Activated CD4-positive, alpha-beta T cell treated with anti-CD3 and anti-CD28 coated beads for 36 hours (primary cell): ENCODE results near the gene GTF2IRD1. TPM values are rescaled to one million over a fixed set of nuclear protein-coding genes. Genes with fewer than 3 reads are reported as not detected.
"Not testable (repeated sequence)": the region's sequence is repeated elsewhere in the genome, so short reads cannot be mapped to it uniquely, and the experiment has no call there.

Source experiments
- ATAC-seq: fragments of 200-7000 bp; cut with Tn5 transposase; one replicate; pipeline ENCODE4 v1.10.0; 2021; ENCODE audit warnings: mild to moderate bottlenecking, moderate library complexity
- CTCF ChIA-PET: fragments of 350-600 bp; sonication (Branson Sonifier 250); formaldehyde crosslinking; loops from one replicate; lab custom pipeline; 2021; ENCODE audit warnings: antibody characterized with exemption; lab: Charles Lee
- POLR2A ChIA-PET: fragments of 350-600 bp; sonication (Branson Sonifier 250); formaldehyde crosslinking; loops from one replicate; lab custom pipeline; 2021; ENCODE audit warnings: antibody characterized with exemption, inconsistent platforms; lab: Charles Lee
- DNase-seq: peaks from one replicate; pipeline ENCODE4 v3.0.0-alpha.2; 2020
- H3K27ac Mint-ChIP-seq: one replicate; pipeline ENCODE4 v1.8.0; 2021; ENCODE audit warnings: mixed read lengths
- H3K27me3 Mint-ChIP-seq: one replicate; pipeline ENCODE4 v1.8.0; 2021; ENCODE audit warnings: mixed read lengths
- H3K36me3 Mint-ChIP-seq: one replicate; pipeline ENCODE4 v1.8.0; 2021; ENCODE audit warnings: low read depth, mixed read lengths
- H3K4me1 Mint-ChIP-seq: one replicate; pipeline ENCODE4 v1.8.0; 2021; ENCODE audit warnings: mixed read lengths
- H3K4me3 Mint-ChIP-seq: one replicate; pipeline ENCODE4 v1.8.0; 2021; ENCODE audit warnings: mild to moderate bottlenecking, moderate library complexity, mixed read lengths
- H3K9me3 Mint-ChIP-seq: one replicate; pipeline ENCODE4 v1.8.0; 2021; ENCODE audit warnings: low read depth, mixed read lengths
- intact Hi-C, 2 experiments: fragments of 100-400 bp; cut with DNase I in 1 of 2; cut with micrococcal nuclease in 1 of 2; formaldehyde crosslinking; loops; one replicate each; pipeline versions ENCODE4 v1.14.2 to v1.15.1; 2022 to 2024; cut with DNase I, micrococcal nuclease
- total RNA-seq, 2 experiments: library from RNA; stranded (reverse); gene quantifications; one replicate each; pipeline ENCODE4 v1.2.3, GENCODE V29; 2021

The GTF2IRD1 gene
- total RNA-seq, 2 experiments from 2014 or later = 4.6 to 5.3 TPM

DNA sequence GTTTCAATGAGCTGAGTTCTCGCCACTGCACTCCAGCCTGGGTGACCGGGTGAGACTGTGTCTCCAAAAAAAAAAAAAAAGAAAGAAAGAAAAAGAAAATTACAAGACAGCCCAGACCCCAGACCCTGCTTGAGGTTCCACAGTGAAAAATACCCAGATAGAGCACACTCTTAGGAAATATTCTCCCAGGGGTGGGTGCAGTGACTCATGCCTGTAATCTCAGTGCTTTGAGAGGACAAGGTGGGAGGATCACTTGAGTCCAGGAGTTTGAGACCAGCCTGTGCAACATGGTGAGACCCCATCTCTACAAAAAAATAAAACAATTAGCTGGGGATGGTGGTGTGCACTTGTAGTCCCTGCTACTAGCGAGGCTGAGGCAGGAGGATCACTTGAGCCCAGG lies 41.1 kb upstream of the GTF2IRD1 start:
- H3K4me3 Mint-ChIP-seq = no peak overlapping the region
- ATAC-seq (no peak), DNase-seq (no peak)
- ChIA-PET CTCF (interaction anchor here (1.2 to 3.9 kb wide), 3 partner anchors 12 to 153 kb away, joined by 3 to 18 read pairs (median 5); no protein-coding TSS in a partner anchor), POLR2A (interaction anchor here (0.6 kb wide), 1 partner anchor 33 kb away, joined by 3 read pairs; no protein-coding TSS in a partner anchor)
- H3K4me1 Mint-ChIP-seq = no peaks in the 10 kb centered on the region
- H3K36me3 Mint-ChIP-seq = no peaks in the 10 kb centered on the region
- no peaks in the 10 kb centered on the region for H3K9me3 Mint-ChIP-seq
- H3K27me3 Mint-ChIP-seq = no peaks in the 10 kb centered on the region
- intact Hi-C loops = no loop called here
- H3K27ac Mint-ChIP-seq = no peak overlapping the region

DNA sequence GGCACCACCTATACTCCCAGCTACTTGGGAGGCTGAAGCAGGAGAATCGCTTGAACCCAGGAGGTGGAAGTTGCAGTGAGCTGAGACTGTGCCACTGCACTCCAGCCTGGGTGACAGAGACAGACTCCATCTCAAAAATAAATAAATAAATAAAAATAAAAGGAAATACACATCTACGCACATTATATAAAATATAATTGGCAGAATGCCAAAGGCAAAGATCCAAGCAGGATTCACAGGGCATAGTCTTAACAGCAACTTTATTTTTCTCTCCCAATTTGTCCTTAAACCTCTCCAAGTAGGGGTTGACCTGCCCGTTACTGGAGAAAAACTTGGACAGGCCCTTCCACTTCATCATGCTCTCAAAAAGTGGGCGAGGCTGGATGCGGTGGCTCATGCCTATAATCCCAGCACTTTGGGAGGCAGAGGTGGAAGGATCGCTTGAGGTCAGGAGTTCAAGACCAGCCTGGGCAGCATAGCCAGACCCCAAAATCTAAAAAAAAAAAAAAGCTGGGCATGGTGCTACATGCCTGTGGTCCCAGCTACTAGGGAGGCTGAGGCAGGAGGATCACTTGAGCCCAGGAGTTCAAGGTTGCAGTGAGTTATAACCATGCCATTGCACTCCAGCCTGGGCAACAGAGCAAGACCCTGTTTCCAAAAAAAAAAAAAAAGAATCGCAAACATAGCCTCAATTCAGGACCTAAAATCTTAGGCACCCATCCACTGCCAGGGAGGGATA lies 38.9 kb upstream of the GTF2IRD1 start:
- H3K27ac Mint-ChIP-seq, H3K36me3 Mint-ChIP-seq, intact Hi-C loops, H3K4me1 Mint-ChIP-seq, ATAC-seq, DNase-seq, H3K27me3 Mint-ChIP-seq, H3K4me3 Mint-ChIP-seq, POLR2A ChIA-PET, H3K9me3 Mint-ChIP-seq: not testable (repeated sequence)
- CTCF ChIA-PET = interaction anchor here (0.8 to 3.9 kb wide), 2 partner anchors 151 to 698 kb away, joined by 4 to 18 read pairs; no protein-coding TSS in a partner anchor

DNA sequence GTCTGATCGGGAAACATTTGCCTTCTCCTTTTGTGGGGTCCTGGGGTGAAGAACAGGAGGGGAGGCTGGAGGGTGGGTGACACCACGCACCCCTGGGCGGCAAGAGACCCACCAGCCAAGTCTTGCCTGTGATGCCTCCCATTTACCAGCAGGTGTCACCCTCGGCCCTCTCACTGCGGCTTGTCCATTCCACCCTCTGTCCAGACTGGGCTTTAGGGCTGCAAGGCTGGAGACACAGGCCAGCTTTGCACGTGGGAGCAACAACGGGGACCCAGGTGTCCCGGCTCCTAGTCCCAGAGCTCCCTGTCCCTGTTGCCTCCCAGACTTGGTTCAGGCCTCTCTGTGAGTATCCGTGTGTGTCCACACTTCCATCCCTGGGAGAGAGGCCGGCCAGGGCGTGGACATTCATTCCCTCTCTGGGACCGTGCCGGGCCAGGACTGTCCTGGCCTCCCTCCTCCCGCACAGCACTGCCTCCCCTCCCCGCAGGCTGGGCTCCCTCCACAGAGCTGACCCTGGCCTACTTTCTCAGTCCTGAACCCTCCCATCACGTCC lies 36.2 kb upstream of the GTF2IRD1 start:
- Mint-ChIP-seq H3K4me3 (no peak overlapping the region), H3K36me3 (no peaks in the 10 kb centered on the region), H3K4me1 (no peaks in the 10 kb centered on the region), H3K27ac (no peak overlapping the region), H3K27me3 (no peaks in the 10 kb centered on the region), H3K9me3 (no peaks in the 10 kb centered on the region)
- DNase-seq = peak; percentile 72
- ATAC-seq = peak; percentile 74
- CTCF ChIA-PET = interaction anchor here (0.5 to 1.1 kb wide), 11 partner anchors 11 to 215 kb away, joined by 3 to 7 read pairs (median 3); no protein-coding TSS in a partner anchor
- POLR2A ChIA-PET = no interaction called here
- intact Hi-C loops = loop anchor here (1.0 kb wide), 2 partner anchors 128 to 149 kb away; no protein-coding TSS in a partner anchor

DNA sequence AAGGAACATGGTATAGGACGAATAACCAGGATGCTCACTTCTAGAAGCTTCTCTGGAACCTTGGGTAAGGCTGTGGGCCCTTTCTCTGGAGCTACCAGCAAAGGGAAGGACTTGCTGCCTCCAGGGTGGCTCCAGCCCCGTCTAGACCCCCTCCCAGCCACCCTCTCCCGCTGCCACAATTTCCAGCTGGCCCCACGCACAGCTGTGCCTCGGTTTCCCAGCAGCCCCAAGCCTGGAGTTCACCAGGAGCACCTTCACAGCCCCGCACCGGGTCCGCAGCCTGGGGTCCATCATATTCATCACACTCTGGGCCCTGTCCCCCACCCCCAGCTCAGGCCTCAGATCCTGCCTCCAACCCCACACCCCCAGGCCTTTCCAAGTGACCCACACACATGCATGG lies 35.6 kb upstream of the GTF2IRD1 start:
- Mint-ChIP-seq H3K4me3 (no peak overlapping the region), H3K27me3 (no peaks in the 10 kb centered on the region), H3K27ac (no peak overlapping the region), H3K36me3 (no peaks in the 10 kb centered on the region), H3K4me1 (no peaks in the 10 kb centered on the region), H3K9me3 (no peaks in the 10 kb centered on the region)
- no peak for DNase-seq
- no peak for ATAC-seq
- POLR2A ChIA-PET = no interaction called here
- intact Hi-C loops = no loop called here
- CTCF ChIA-PET = interaction anchor here (0.5 to 1.1 kb wide), 8 partner anchors 10 to 215 kb away, joined by 3 to 7 read pairs (median 3); no protein-coding TSS in a partner anchor

DNA sequence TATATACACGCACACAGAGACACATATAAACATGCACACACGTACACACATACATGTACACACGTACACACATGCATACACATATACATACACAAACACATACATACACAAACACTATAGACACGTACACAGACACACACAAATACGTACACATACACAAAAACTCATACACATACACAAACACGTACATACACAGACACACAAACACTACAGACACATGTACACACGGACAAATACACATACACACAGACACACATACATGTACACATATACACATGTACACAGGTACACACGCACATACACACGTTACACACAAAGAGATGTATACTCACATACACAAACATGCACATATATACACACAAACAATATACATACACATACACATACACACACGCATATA lies 35.2 kb upstream of the GTF2IRD1 start:
- H3K27me3 Mint-ChIP-seq = no peaks in the 10 kb centered on the region
- no peaks in the 10 kb centered on the region for H3K9me3 Mint-ChIP-seq
- H3K4me1 Mint-ChIP-seq = no peaks in the 10 kb centered on the region
- ChIA-PET POLR2A (no interaction called here), CTCF (interaction anchor here (0.6 to 1.1 kb wide), 7 partner anchors 10 to 216 kb away, joined by 3 to 7 read pairs (median 3); no protein-coding TSS in a partner anchor)
- no peak overlapping the region for H3K27ac Mint-ChIP-seq
- no peak overlapping the region for H3K4me3 Mint-ChIP-seq
- no peaks in the 10 kb centered on the region for H3K36me3 Mint-ChIP-seq
- intact Hi-C loops = no loop called here
- ATAC-seq (no peak), DNase-seq (no peak)

DNA sequence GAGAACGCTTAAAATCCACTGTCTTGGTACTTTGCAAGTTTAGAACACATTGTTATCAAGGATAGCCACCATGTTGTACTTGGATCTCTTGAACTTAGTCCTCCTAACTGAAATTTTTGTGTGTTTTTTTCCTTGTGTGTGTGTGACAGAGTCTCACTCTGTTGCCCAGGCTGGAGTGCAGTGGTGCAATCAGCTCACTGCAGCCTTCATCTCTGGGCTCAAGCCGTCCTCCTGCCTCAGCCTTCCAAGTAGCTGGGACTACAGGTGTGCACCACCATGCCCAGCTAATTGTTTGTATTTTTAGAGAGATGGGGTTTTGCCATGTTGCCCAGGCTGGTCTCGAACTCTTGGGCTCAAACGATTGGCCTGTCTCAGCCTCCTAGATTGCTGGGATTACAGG lies 34.5 kb upstream of the GTF2IRD1 start:
- H3K4me3 Mint-ChIP-seq, DNase-seq, H3K36me3 Mint-ChIP-seq, H3K9me3 Mint-ChIP-seq, H3K4me1 Mint-ChIP-seq, POLR2A ChIA-PET, ATAC-seq, H3K27ac Mint-ChIP-seq, H3K27me3 Mint-ChIP-seq, intact Hi-C loops: not testable (repeated sequence)
- CTCF ChIA-PET = interaction anchor here (0.6 to 1.0 kb wide), 4 partner anchors 8 to 1600 kb away, joined by 3 read pairs; no protein-coding TSS in a partner anchor

DNA sequence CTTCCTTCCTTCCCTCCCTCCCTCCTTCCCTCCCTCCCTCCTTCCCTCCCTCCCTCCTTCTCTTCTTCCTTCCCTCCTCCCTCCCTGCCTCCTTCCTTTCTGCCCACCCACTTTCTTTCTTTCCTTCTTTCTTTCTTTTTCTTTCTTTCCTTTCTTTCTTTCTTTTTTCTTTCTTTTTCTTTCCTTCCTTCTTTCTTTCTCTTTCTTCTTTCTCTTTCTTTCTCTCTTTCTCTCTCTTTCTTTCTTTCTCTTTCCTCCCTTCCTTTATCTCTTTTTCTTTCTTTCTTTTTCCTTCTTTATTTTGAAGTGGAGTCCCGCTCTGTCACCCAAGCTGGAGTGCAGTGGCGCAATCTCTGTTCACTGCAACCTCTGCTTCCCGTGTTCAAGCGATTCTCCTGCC lies 33.7 kb upstream of the GTF2IRD1 start:
- no peak overlapping the region for H3K4me3 Mint-ChIP-seq
- ATAC-seq (no peak), DNase-seq (no peak)
- no peaks in the 10 kb centered on the region for H3K36me3 Mint-ChIP-seq
- CTCF ChIA-PET = interaction anchor here (0.7 to 1.3 kb wide), 4 partner anchors 9 to 282 kb away, joined by 3 read pairs; no protein-coding TSS in a partner anchor
- H3K27ac Mint-ChIP-seq = no peak overlapping the region
- H3K4me1 Mint-ChIP-seq = no peaks in the 10 kb centered on the region
- H3K27me3 Mint-ChIP-seq = no peaks in the 10 kb centered on the region
- intact Hi-C loops = no loop called here
- POLR2A ChIA-PET = no interaction called here
- no peaks in the 10 kb centered on the region for H3K9me3 Mint-ChIP-seq

DNA sequence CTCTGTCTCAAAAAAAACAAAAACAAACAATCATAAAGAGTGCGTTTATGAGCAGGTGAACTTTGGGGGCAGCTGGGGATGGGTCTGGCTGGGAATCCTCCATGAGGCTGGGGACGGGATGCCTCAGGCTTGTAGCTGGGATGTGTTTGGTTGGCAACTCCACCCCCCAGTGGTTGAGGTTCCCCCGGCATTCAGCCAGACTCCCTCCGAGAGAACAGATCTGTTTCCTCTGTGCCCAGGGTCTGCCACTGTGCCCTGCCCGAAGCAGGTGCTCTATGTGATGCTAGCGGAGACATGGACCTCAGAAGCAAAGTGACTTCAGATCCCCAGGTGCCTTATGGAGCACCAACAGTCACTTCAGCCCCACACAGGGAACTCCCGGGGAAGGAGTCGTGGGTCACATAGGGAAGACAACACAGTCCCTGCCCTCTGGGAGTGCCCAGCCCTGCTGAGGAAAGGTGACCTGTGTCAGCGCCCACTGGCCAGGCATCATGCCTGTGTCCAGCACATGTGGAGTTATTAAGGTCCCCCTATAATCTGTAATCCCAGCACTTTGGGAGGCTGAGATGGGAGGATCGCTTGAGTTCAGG lies 29.3 kb upstream of the GTF2IRD1 start:
- Mint-ChIP-seq H3K36me3 (no peaks in the 10 kb centered on the region), H3K27ac (no peak overlapping the region), H3K27me3 (no peaks in the 10 kb centered on the region), H3K9me3 (no peaks in the 10 kb centered on the region), H3K4me1 (no peaks in the 10 kb centered on the region), H3K4me3 (no peak overlapping the region)
- ATAC-seq = no peak
- POLR2A ChIA-PET = no interaction called here
- DNase-seq = no peak
- CTCF ChIA-PET = interaction anchor here (1.9 kb wide), 1 partner anchor 24 kb away, joined by 6 read pairs; no protein-coding TSS in a partner anchor
- intact Hi-C loops = no loop called here

DNA sequence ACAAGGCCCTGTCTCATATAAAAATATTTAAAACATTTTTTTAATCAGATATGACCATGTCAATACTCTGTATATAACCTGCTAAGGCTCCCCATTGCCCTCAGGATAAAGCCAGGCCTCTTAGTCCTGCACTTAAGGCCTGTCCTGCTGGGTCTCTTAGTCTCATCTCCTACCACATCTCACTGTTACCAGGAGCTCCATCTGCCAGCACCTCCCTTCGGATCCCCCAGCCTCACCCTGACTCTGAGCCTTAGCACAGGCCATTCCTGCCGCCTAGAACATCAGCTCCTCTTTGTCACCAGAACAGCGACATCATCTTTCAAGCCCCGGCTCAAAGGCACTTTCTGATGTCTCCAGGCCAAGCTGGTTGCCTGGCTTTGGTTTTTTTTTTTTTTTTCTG lies 25.7 kb upstream of the GTF2IRD1 start:
- CTCF ChIA-PET = interaction anchor here (0.8 to 3.0 kb wide), 2 partner anchors 10 to 27 kb away, joined by 3 to 15 read pairs; no protein-coding TSS in a partner anchor
- no peak for ATAC-seq
- no peaks in the 10 kb centered on the region for H3K36me3 Mint-ChIP-seq
- POLR2A ChIA-PET = no interaction called here
- no peak overlapping the region for H3K4me3 Mint-ChIP-seq
- no peaks in the 10 kb centered on the region for H3K4me1 Mint-ChIP-seq
- no peaks in the 10 kb centered on the region for H3K27me3 Mint-ChIP-seq
- DNase-seq = no peak
- H3K9me3 Mint-ChIP-seq = no peaks in the 10 kb centered on the region
- intact Hi-C loops = no loop called here
- no peak overlapping the region for H3K27ac Mint-ChIP-seq

DNA sequence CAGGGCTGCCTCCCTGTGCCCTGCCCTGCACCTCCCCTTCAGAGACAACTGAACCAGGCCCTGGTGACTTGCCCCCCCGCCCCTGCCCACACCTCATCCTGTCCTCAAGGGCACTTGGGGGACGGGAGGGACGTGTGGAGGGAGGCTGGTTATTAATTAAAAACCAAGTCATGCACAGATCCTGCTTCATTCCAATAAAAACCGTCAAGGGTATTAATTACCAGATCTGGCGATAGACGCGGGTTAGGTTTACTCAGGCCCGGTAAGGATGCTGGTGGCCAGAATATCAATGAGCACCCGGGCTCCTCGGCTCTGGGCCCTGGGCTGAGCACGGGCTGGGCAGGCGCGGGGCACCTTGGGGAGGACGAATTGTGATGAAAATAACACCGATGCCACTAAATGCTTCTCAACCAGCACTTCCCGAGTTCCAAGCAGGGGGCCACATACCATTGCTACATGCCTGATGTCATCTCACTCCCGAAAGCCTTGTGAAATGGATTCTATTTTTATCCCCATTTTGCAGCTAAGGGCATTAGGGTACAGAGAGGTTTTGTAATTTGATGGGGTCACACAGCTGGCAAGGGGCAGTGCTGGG lies 24.5 kb upstream of the GTF2IRD1 start:
- Mint-ChIP-seq H3K9me3 (no peaks in the 10 kb centered on the region), H3K4me3 (no peak overlapping the region), H3K27ac (no peak overlapping the region), H3K36me3 (no peaks in the 10 kb centered on the region), H3K27me3 (no peaks in the 10 kb centered on the region), H3K4me1 (no peaks in the 10 kb centered on the region)
- no peak for DNase-seq
- ATAC-seq = no peak
- intact Hi-C loops = no loop called here
- ChIA-PET POLR2A (no interaction called here), CTCF (interaction anchor here (3.0 kb wide), 1 partner anchor 28 kb away, joined by 15 read pairs; no protein-coding TSS in a partner anchor)

DNA sequence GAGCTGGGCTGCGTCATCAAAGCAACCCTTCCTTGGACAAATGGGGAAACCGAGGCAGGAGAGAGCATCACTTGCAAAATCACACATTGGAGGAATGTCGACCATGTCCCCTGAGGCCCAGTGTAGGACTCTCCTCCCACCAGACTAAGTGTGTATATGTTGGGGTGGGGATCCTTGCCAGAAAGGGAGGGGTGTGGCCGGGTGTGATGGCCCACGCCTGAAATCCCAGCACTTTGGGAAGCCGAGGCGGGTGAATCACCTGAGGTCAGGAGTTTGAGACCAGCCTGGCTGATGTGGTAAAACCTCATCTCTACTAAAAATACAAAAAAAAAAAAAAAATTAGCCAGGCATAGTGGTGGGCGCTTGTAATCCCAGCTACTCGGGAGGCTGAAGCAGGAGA lies 23.3 kb upstream of the GTF2IRD1 start:
- H3K4me1 Mint-ChIP-seq, ATAC-seq, H3K27me3 Mint-ChIP-seq, CTCF ChIA-PET, H3K27ac Mint-ChIP-seq, H3K4me3 Mint-ChIP-seq, H3K9me3 Mint-ChIP-seq, H3K36me3 Mint-ChIP-seq, POLR2A ChIA-PET, DNase-seq, intact Hi-C loops: not testable (repeated sequence)
